Measurements from ENCODE around the gene NKTR. TPM values are rescaled to one million over a fixed set of nuclear protein-coding genes. Genes with fewer than 3 reads are reported as not detected.

Gene NKTR
- polyA plus RNA-seq, 1 donor (not counting 4 experiments of a cell fraction or from before 2014, with no cell fraction given), result 38.6 TPM

- Histone ChIP-seq H3K4me2 (ENCODE audit: control insufficient read depth, extremely low read depth, insufficient read depth, low read depth, low read length) (no peak overlapping the region), H3K9ac (ENCODE audit: control insufficient read depth, extremely low read depth, insufficient read depth, low read length) (no peak overlapping the region), H3K9me3 (ENCODE audit: control insufficient read depth, low read depth, low read length) (no peaks in the 10 kb centered on the region), H3K36me3 (ENCODE audit: control insufficient read depth in 2 of 2, extremely low read depth in 1 of 2, insufficient read depth in 2 of 2, low read length in 2 of 2) (peaks cover 9 to 15% of the 10 kb centered on the region in 2 experiments), H3K4me3 (ENCODE audit: control insufficient read depth in 2 of 3, extremely low read depth in 1 of 3, insufficient read depth in 2 of 3, low read depth in 1 of 3, low read length in 3 of 3) (no peak overlapping the region), H2AFZ (ENCODE audit: control insufficient read depth, low read length) (no peak overlapping the region), H3K9me1 (ENCODE audit: control insufficient read depth, extremely low read depth, insufficient read depth, low read length) (peaks cover 5% of the 10 kb centered on the region), H3K27ac (ENCODE audit: control insufficient read depth, insufficient read depth, low read length) (no peak overlapping the region), H3K79me2 (ENCODE audit: control insufficient read depth, insufficient read depth, low read length) (peaks cover 9% of the 10 kb centered on the region), H3K27me3 (ENCODE audit: control insufficient read depth, extremely low read depth, insufficient read depth, low read length) (no peaks in the 10 kb centered on the region), H4K20me1 (ENCODE audit: control insufficient read depth, extremely low read depth, insufficient read depth, low read length) (peaks cover 3% of the 10 kb centered on the region), H3K4me1 (ENCODE audit: control insufficient read depth, extremely low read depth, insufficient read depth, low read length) (peaks cover 30% of the 10 kb centered on the region)
- dilution Hi-C loops (cut with MboI; ENCODE audit: extremely low pct_ligation_motif_present, low sequenced_read_pairs), result no loop called here
- FAIRE-seq (no peak), DNase-seq (ENCODE audit: low read depth, low spot score) (no peak)
- TF ChIP-seq CTCF (optimal IDR thresholded peaks at IDR 0.05 in 1 of 3, IDR thresholded peaks at IDR 0.05 in 1 of 3, conservative IDR thresholded peaks at IDR 0.05 in 1 of 3; ENCODE audit: extremely low read depth in 1 of 3, insufficient read depth in 2 of 3, low read length in 3 of 3) (no peak), EZH2 (IDR thresholded peaks at IDR 0.05; ENCODE audit: low read length) (no peak)
These were observed 48.5 kb downstream of the NKTR start for GRCh38 chr3:42649006-42649405.

GRCh38 chr3:42649783-42650182, 49.3 kb downstream of the NKTR start:
- Histone ChIP-seq H3K4me2 (ENCODE audit: control insufficient read depth, extremely low read depth, insufficient read depth, low read depth, low read length) (no peak overlapping the region), H3K4me3 (ENCODE audit: control insufficient read depth in 2 of 3, extremely low read depth in 1 of 3, insufficient read depth in 2 of 3, low read depth in 1 of 3, low read length in 3 of 3) (no peak overlapping the region), H3K27ac (ENCODE audit: control insufficient read depth, insufficient read depth, low read length) (no peak overlapping the region), H3K9me3 (ENCODE audit: control insufficient read depth, low read depth, low read length) (no peaks in the 10 kb centered on the region), H3K4me1 (ENCODE audit: control insufficient read depth, extremely low read depth, insufficient read depth, low read length) (peaks cover 30% of the 10 kb centered on the region), H3K9me1 (ENCODE audit: control insufficient read depth, extremely low read depth, insufficient read depth, low read length) (peaks cover 5% of the 10 kb centered on the region), H2AFZ (ENCODE audit: control insufficient read depth, low read length) (no peak overlapping the region), H4K20me1 (ENCODE audit: control insufficient read depth, extremely low read depth, insufficient read depth, low read length) (peaks cover 3% of the 10 kb centered on the region), H3K36me3 (ENCODE audit: control insufficient read depth in 2 of 2, extremely low read depth in 1 of 2, insufficient read depth in 2 of 2, low read length in 2 of 2) (peaks cover 9 to 10% of the 10 kb centered on the region in 2 experiments), H3K9ac (ENCODE audit: control insufficient read depth, extremely low read depth, insufficient read depth, low read length) (no peak overlapping the region), H3K27me3 (ENCODE audit: control insufficient read depth, extremely low read depth, insufficient read depth, low read length) (no peaks in the 10 kb centered on the region), H3K79me2 (ENCODE audit: control insufficient read depth, insufficient read depth, low read length) (peaks cover 9% of the 10 kb centered on the region)
- TF ChIP-seq EZH2 (IDR thresholded peaks at IDR 0.05; ENCODE audit: low read length) (no peak), CTCF (optimal IDR thresholded peaks at IDR 0.05 in 1 of 3, IDR thresholded peaks at IDR 0.05 in 1 of 3, conservative IDR thresholded peaks at IDR 0.05 in 1 of 3; ENCODE audit: extremely low read depth in 1 of 3, insufficient read depth in 2 of 3, low read length in 3 of 3) (no peak)
- DNase-seq (ENCODE audit: low read depth, low spot score) (no peak), FAIRE-seq (no peak)
- dilution Hi-C loops (cut with MboI; ENCODE audit: extremely low pct_ligation_motif_present, low sequenced_read_pairs), result no loop called here

Measured in keratinocyte (primary cell).